H9 (cell line): ENCODE measurements around the gene GARRE1. TPM values are rescaled to one million over a fixed set of nuclear protein-coding genes. Genes with fewer than 3 reads are reported as not detected.

Experiments
- DNase-seq: peaks from one replicate; pipeline ENCODE4 v3.0.0-alpha.2; 2017
- H2AFZ ChIP-seq: one replicate; pipeline ENCODE4 v1.6.1; 2013; ENCODE audit warnings: mild to moderate bottlenecking, low read length, control low read depth, moderate library complexity
- H2AK5ac ChIP-seq: 2 replicates; pipeline ENCODE4 v1.6.1; 2013; ENCODE audit warnings: low read length, control low read depth, mixed read lengths; ENCODE audit not compliant: insufficient read length
- H2BK120ac ChIP-seq: one replicate; pipeline ENCODE4 v1.6.1; 2013; ENCODE audit warnings: low read depth, mild to moderate bottlenecking, low read length, control low read depth, inconsistent platforms; ENCODE audit not compliant: poor library complexity, severe bottlenecking
- H2BK12ac ChIP-seq: 2 replicates; pipeline ENCODE4 v1.6.1; 2013; ENCODE audit warnings: low read length, control low read depth, mixed read lengths, low read depth; ENCODE audit not compliant: insufficient read length
- H2BK15ac ChIP-seq: 2 replicates; pipeline ENCODE4 v1.6.1; 2013; ENCODE audit warnings: low read depth, low read length, control low read depth
- H2BK20ac ChIP-seq: one replicate; pipeline ENCODE4 v1.6.1; 2013; ENCODE audit warnings: low read depth, mild to moderate bottlenecking, low read length, control low read depth, inconsistent platforms; ENCODE audit not compliant: poor library complexity, severe bottlenecking
- H2BK5ac ChIP-seq: 2 replicates; pipeline ENCODE4 v1.6.1; 2013; ENCODE audit warnings: low read length, control low read depth, mixed read lengths; ENCODE audit not compliant: insufficient read length
- H3K14ac ChIP-seq: 2 replicates; pipeline ENCODE4 v1.6.1; 2013; ENCODE audit warnings: low read length, control low read depth; ENCODE audit not compliant: insufficient read depth
- H3K18ac ChIP-seq: 2 replicates; pipeline ENCODE4 v1.6.1; 2013; ENCODE audit warnings: low read depth, mild to moderate bottlenecking, mixed read lengths, low read length, control low read depth; ENCODE audit not compliant: insufficient read length
- H3K23ac ChIP-seq: 2 replicates; pipeline ENCODE4 v1.6.1; 2013; ENCODE audit warnings: low read length, control low read depth, mixed read lengths, low read depth; ENCODE audit not compliant: insufficient read length
- H3K23me2 ChIP-seq: 2 replicates; pipeline ENCODE4 v1.6.1; 2013; ENCODE audit warnings: low read depth, mild to moderate bottlenecking, mixed read lengths, low read length, control low read depth; ENCODE audit not compliant: insufficient read length, poor library complexity, severe bottlenecking
- H3K27ac ChIP-seq: 2 replicates; pipeline ENCODE4 v1.5.1; 2013; ENCODE audit warnings: low read length, control low read depth, mixed read lengths, low read depth; ENCODE audit not compliant: insufficient read length
- H3K27me3 ChIP-seq: 2 replicates; pipeline ENCODE4 v1.6.1; 2013; ENCODE audit warnings: low read length, control low read depth, inconsistent platforms; ENCODE audit not compliant: insufficient read depth
- H3K4ac ChIP-seq: 2 replicates; pipeline ENCODE4 v1.6.1; 2013; ENCODE audit warnings: low read depth, mild to moderate bottlenecking, control low read depth, inconsistent platforms, low read length, moderate library complexity
- H3K4me1 ChIP-seq: 2 replicates; pipeline ENCODE4 v1.6.1; 2013; ENCODE audit warnings: low read length, control low read depth, inconsistent platforms; ENCODE audit not compliant: insufficient read depth
- H3K4me2 ChIP-seq: 2 replicates; pipeline ENCODE4 v1.6.1; 2013; ENCODE audit warnings: low read length, control low read depth, mixed read lengths; ENCODE audit not compliant: insufficient read length, insufficient read depth
- H3K56ac ChIP-seq: 2 replicates; pipeline ENCODE4 v1.6.1; 2013; ENCODE audit warnings: low read depth, mild to moderate bottlenecking, mixed read lengths, low read length, control low read depth; ENCODE audit not compliant: insufficient read length
- H3K79me1 ChIP-seq: 2 replicates; pipeline ENCODE4 v1.6.1; 2013; ENCODE audit warnings: low read depth, mild to moderate bottlenecking, moderate library complexity, low read length, control low read depth, inconsistent platforms; ENCODE audit not compliant: insufficient read depth, poor library complexity, severe bottlenecking
- H3K79me2 ChIP-seq: 2 replicates; pipeline ENCODE4 v1.6.1; 2013; ENCODE audit warnings: low read length, control low read depth, inconsistent platforms; ENCODE audit not compliant: insufficient read depth
- H3K9ac ChIP-seq: 2 replicates; pipeline ENCODE4 v1.6.1; 2013; ENCODE audit warnings: low read length, control low read depth, mixed read lengths; ENCODE audit not compliant: insufficient read length; ENCODE audit errors: extremely low read depth
- H3K9me3 ChIP-seq: one replicate; pipeline ENCODE4 v1.6.1; 2013; ENCODE audit warnings: low read depth, low read length, inconsistent platforms; ENCODE audit not compliant: control insufficient read depth
- H3T11ph ChIP-seq: one replicate; pipeline ENCODE4 v1.6.1; 2013; ENCODE audit warnings: mild to moderate bottlenecking, low read length, control low read depth, inconsistent platforms
- H4K20me1 ChIP-seq: one replicate; pipeline ENCODE4 v1.6.1; 2013; ENCODE audit not compliant: control insufficient read depth, insufficient read length, insufficient read depth
- H4K5ac ChIP-seq: 2 replicates; pipeline ENCODE4 v1.6.1; 2013; ENCODE audit warnings: low read depth, mild to moderate bottlenecking, mixed read lengths, low read length, control low read depth; ENCODE audit not compliant: insufficient read length
- H4K8ac ChIP-seq: replicated peaks from 2 replicates; pipeline ENCODE4 v1.6.1; 2013; ENCODE audit warnings: low read length, control low read depth, mixed read lengths, low read depth; ENCODE audit not compliant: insufficient read length
- H4K91ac ChIP-seq: 2 replicates; pipeline ENCODE4 v1.6.1; 2013; ENCODE audit warnings: low read depth, mild to moderate bottlenecking, moderate library complexity, mixed read lengths, low read length, control low read depth; ENCODE audit not compliant: insufficient read length
- H3K27ac Mint-ChIP-seq, 3 experiments: 2 replicates in 2 of 3; 3 replicates in 1 of 3; pipeline ENCODE4 v1.8.0; 2020 to 2021; ENCODE audit warnings: mixed read lengths in 3 of 3, mild to moderate bottlenecking in 1 of 3, moderate library complexity in 1 of 3
- H3K27me3 Mint-ChIP-seq: 2 replicates; pipeline ENCODE4 v1.8.0; 2021; ENCODE audit warnings: low read depth, mild to moderate bottlenecking, moderate library complexity, mixed read lengths
- H3K36me3 Mint-ChIP-seq, 3 experiments: 2 replicates in 2 of 3; 3 replicates in 1 of 3; pipeline ENCODE4 v1.8.0; 2020 to 2021; ENCODE audit warnings: low read depth in 3 of 3, mixed read lengths in 3 of 3; ENCODE audit not compliant: insufficient read depth in 1 of 3
- H3K4me1 Mint-ChIP-seq, 2 experiments: 2 replicates each; pipeline ENCODE4 v1.8.0; 2020; ENCODE audit warnings: mixed read lengths in 2 of 2
- H3K4me3 Mint-ChIP-seq, 2 experiments: 2 replicates in 1 of 2; 3 replicates in 1 of 2; pipeline ENCODE4 v1.8.0; 2020 to 2021; ENCODE audit warnings: mild to moderate bottlenecking in 2 of 2, mixed read lengths in 2 of 2, moderate library complexity in 1 of 2
- H3K9me3 Mint-ChIP-seq, 2 experiments: 2 replicates in 1 of 2; 3 replicates in 1 of 2; pipeline ENCODE4 v1.8.0; 2020; ENCODE audit warnings: mild to moderate bottlenecking in 2 of 2, mixed read lengths in 2 of 2, moderate library complexity in 1 of 2
- WGBS: extraction: QIAGEN DNeasy Blood & Tissue Kit; methylation state at CpG from one replicate; pipeline ENCODE4 v1.1.7; 2013; ENCODE audit warnings: missing lambda C conversion rate, low lambda C conversion rate, mixed read lengths; ENCODE audit not compliant: insufficient read length; ENCODE audit errors: extremely low coverage; 5-methylcytosine and 5-hydroxymethylcytosine counted together
- total RNA-seq: library from RNA; stranded (reverse); gene quantifications from 2 replicates; pipeline ENCODE4 v1.2.1, GENCODE V29; 2021
- TF ChIP-seq, protein P1 (sequence below): fragments of 200-600 bp; sonication (generic); conservative IDR thresholded peaks from 3 replicates; pipeline ENCODE4 v1.8.0; 2021; ENCODE audit warnings: antibody characterized with exemption, mild to moderate bottlenecking

Gene GARRE1
- total RNA-seq, 1 experiment from 2014 or later: 24.1 TPM

GRCh38 chr19:34218818-34219164, 35.6 kb upstream of the GARRE1 start:
- H3K27ac ChIP-seq: no peak overlapping the region
- no peak overlapping the region for H3K56ac ChIP-seq
- H3K4me2 ChIP-seq: no peak overlapping the region
- peaks cover 4% of the 10 kb centered on the region for H4K20me1 ChIP-seq
- H2BK20ac ChIP-seq: no peak overlapping the region
- H3K27me3 ChIP-seq: no peaks in the 10 kb centered on the region
- H3K9ac ChIP-seq: no peak overlapping the region
- H3K23ac ChIP-seq: no peak overlapping the region
- H2BK120ac ChIP-seq: no peak overlapping the region
- Mint-ChIP-seq H3K9me3 (no peaks in the 10 kb centered on the region), H3K27me3 (no peaks in the 10 kb centered on the region), H3K27ac (peak overlapping the region in 1 of 3 experiments; percentile 9; a peak in 2 of 7 replicates), H3K36me3 (peaks cover 55 to 80% (median 76%) of the 10 kb centered on the region in 3 experiments), H3K4me1 (peaks cover 7 to 9% of the 10 kb centered on the region in 2 experiments), H3K4me3 (no peak overlapping the region)
- DNase-seq: no peak
- no peaks in the 10 kb centered on the region for H3K23me2 ChIP-seq
- TF ChIP-seq, protein P1, sequence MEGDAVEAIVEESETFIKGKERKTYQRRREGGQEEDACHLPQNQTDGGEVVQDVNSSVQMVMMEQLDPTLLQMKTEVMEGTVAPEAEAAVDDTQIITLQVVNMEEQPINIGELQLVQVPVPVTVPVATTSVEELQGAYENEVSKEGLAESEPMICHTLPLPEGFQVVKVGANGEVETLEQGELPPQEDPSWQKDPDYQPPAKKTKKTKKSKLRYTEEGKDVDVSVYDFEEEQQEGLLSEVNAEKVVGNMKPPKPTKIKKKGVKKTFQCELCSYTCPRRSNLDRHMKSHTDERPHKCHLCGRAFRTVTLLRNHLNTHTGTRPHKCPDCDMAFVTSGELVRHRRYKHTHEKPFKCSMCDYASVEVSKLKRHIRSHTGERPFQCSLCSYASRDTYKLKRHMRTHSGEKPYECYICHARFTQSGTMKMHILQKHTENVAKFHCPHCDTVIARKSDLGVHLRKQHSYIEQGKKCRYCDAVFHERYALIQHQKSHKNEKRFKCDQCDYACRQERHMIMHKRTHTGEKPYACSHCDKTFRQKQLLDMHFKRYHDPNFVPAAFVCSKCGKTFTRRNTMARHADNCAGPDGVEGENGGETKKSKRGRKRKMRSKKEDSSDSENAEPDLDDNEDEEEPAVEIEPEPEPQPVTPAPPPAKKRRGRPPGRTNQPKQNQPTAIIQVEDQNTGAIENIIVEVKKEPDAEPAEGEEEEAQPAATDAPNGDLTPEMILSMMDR: no peak
- H3K9me3 ChIP-seq: no peaks in the 10 kb centered on the region
- H3K79me2 ChIP-seq: no peaks in the 10 kb centered on the region
- H3K79me1 ChIP-seq: no peaks in the 10 kb centered on the region
- H3K4ac ChIP-seq: no peak overlapping the region
- no peak overlapping the region for H3K18ac ChIP-seq
- no peak overlapping the region for H2BK12ac ChIP-seq
- H3T11ph ChIP-seq: no peak overlapping the region
- no CpG with 5 or more reads among the region's 2 CpGs for WGBS
- no peak overlapping the region for H4K8ac ChIP-seq
- H2BK15ac ChIP-seq: no peak overlapping the region
- H3K4me1 ChIP-seq: no peaks in the 10 kb centered on the region
- H2AFZ ChIP-seq: no peak overlapping the region
- H4K91ac ChIP-seq: no peak overlapping the region
- no peak overlapping the region for H4K5ac ChIP-seq
- no peak overlapping the region for H2BK5ac ChIP-seq
- no peak overlapping the region for H2AK5ac ChIP-seq
- no peak overlapping the region for H3K14ac ChIP-seq
